Epithelial cell of esophagus (primary cell): ENCODE measurements around the gene PTPRH.
"Not testable (repeated sequence)": the region's sequence is repeated elsewhere in the genome, so short reads cannot be mapped to it uniquely, and the experiment has no call there.

ENCODE experiments used
- DNase-seq: peaks from one replicate; pipeline ENCODE4 v3.0.0; 2010; ENCODE audit warnings: low read depth
- H3K4me3 ChIP-seq: 2 replicates; pipeline ENCODE4 v1.5.1; 2011; ENCODE audit warnings: mild to moderate bottlenecking, low read length, control low read depth
- CTCF ChIP-seq: IDR thresholded peaks from 2 replicates; pipeline ENCODE4 v1.5.1; 2011; ENCODE audit warnings: low read depth, mild to moderate bottlenecking, low read length, control low read depth, inconsistent platforms; ENCODE audit not compliant: insufficient read depth; ENCODE audit errors: missing control alignments

The PTPRH gene

GRCh38 chr19:55228403-55229031 lies 19.2 kb upstream of the PTPRH start, which contains the start of gene TMEM86B:
Gene TMEM86B (minus strand): TSS chr19:55228763. CDS start chr19:55228741, 22 bp downstream.
- H3K4me3 ChIP-seq = no peak within 1 kb of the TSS
- DNase-seq = no peak
- TF ChIP-seq CTCF = no peak

- no peak overlapping the region for H3K4me3 ChIP-seq
- no peak for DNase-seq
- TF ChIP-seq CTCF = no peak
Measured at GRCh38 chr19:55228015-55228391, 18.7 kb upstream of the PTPRH start.

- no peak for TF ChIP-seq CTCF
- DNase-seq = no peak
- no peak overlapping the region for H3K4me3 ChIP-seq
Measured at GRCh38 chr19:55227241-55228014, 18.1 kb upstream of the PTPRH start.

DNA sequence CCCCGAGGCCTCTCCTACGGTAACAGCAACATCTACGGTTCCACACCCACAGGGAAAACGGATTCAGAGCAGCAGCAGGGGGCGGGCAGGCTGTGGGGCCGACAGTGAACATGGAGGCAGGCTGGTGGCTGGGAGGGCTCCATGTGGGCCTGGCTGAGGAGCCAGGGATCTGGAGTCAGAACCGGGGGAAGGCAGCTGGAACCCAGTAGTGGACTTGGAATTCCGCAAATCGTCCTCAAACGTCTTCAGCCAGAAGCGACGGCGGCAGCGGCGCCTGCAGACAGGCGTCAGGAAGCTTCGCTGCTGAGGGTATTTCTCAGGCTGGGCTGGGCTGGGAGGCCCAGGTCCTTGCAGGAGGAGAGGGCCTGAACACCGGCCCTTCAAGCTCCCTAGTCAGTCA lies 17.5 kb upstream of the PTPRH start:
- no peak for DNase-seq
- H3K4me3 ChIP-seq = no peak overlapping the region
- TF ChIP-seq CTCF = no peak

GRCh38 chr19:55226273-55226672 lies 17.0 kb upstream of the PTPRH start:
- no peak for DNase-seq
- H3K4me3 ChIP-seq = no peak overlapping the region
- no peak for TF ChIP-seq CTCF

DNA sequence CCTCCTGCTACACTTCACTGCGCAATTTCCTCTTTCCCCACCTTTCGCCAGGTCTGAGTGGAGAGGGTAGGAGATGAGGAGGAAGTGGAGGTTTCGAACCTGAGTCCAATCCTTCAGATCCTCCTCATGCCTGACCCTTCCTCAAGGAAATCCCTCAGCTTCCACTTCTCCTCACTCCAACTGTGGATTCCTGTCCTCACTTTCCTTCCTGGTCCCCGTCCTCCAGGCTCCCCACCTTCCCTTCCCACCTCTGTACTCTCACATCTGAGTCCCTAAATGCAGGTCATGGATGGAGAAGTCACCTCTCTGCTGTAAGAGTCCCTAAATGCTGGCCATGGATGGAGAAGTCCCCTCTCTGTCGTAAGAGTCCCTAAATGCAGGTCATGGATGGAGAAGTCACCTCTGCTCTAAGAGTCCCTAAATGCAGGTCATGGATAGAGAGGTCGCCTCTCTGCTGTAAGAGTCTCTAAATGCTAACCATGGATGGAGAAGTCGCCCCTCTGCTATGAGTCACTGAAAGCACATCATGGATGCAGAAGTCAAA lies 16.2 kb upstream of the PTPRH start:
- no peak for DNase-seq
- TF ChIP-seq CTCF = no peak
- no peak overlapping the region for H3K4me3 ChIP-seq

- not testable (repeated sequence) for H3K4me3 ChIP-seq, DNase-seq
Measured at GRCh38 chr19:55224679-55225414, 15.5 kb upstream of the PTPRH start.
